Endothelial cell of umbilical vein (primary cell): Measurements from ENCODE around the gene PPM1L. TPM values are rescaled to one million over a fixed set of nuclear protein-coding genes. Genes with fewer than 3 reads are reported as not detected.

Source experiments
- Bru-seq: library from RNA; stranded (reverse); fragments of 400-500 nt; gene quantifications from one replicate; lab custom pipeline; 2021; lab: Mats Ljungman, UMichigan
- BruChase-seq, 2 experiments: library from RNA; stranded (reverse); fragments of 400-500 nt; gene quantifications; one replicate each; lab custom pipeline; 2021; lab: Mats Ljungman, UMichigan
- BruUV-seq: library from RNA; stranded (reverse); fragments of 400-500 nt; replicated peaks from 2 replicates; lab custom pipeline; 2021; lab: Mats Ljungman, UMichigan
- CTCF ChIA-PET: fragments of 300-600, 350-600 bp; sonication (Branson Sonifier 250); formaldehyde crosslinking; loops from one replicate; lab custom pipeline; 2021; ENCODE audit warnings: antibody characterized with exemption, inconsistent platforms; lab: Charles Lee
- POLR2A ChIA-PET: fragments of 300-600, 350-600 bp; sonication (Branson Sonifier 250); formaldehyde crosslinking; loops from one replicate; lab custom pipeline; 2021; ENCODE audit warnings: antibody characterized with exemption, inconsistent platforms; lab: Charles Lee
- DNase-seq: peaks from one replicate; pipeline ENCODE4 v3.0.0-alpha.2; 2011; ENCODE audit warnings: low read depth, low spot score
- FAIRE-seq: peaks from 2 replicates; lab custom pipeline; 2011; peaks lifted over from hg19 to GRCh38; lab: Jason Lieb, UNC
- H2AFZ ChIP-seq: 2 replicates; pipeline ENCODE4 v1.6.0; 2012; ENCODE audit warnings: low read depth, low read length, control low read depth, inconsistent platforms
- H3K27ac ChIP-seq: 2 replicates; pipeline ENCODE4 v1.5.1; 2011; ENCODE audit warnings: low read depth, mild to moderate bottlenecking, control low read depth, low read length, moderate library complexity; ENCODE audit not compliant: insufficient read depth
- H3K27me3 ChIP-seq, 2 experiments: 2 replicates each; pipeline versions ENCODE4 v1.6.0 to v1.6.1; 2011; ENCODE audit warnings: low read length in 2 of 2, mixed read lengths in 1 of 2; ENCODE audit not compliant: control insufficient read depth in 2 of 2, insufficient read depth in 2 of 2
- H3K36me3 ChIP-seq, 2 experiments: 2 replicates in 1 of 2; 3 replicates in 1 of 2; pipeline ENCODE4 v1.5.1; 2011; ENCODE audit warnings: low read length in 2 of 2, mild to moderate bottlenecking in 1 of 2, moderate library complexity in 1 of 2; ENCODE audit not compliant: control insufficient read depth in 2 of 2, insufficient read depth in 2 of 2; ENCODE audit errors: extremely low read depth in 1 of 2
- H3K4me1 ChIP-seq: 3 replicates; pipeline ENCODE4 v1.5.1; 2011; ENCODE audit warnings: mild to moderate bottlenecking, low read length; ENCODE audit not compliant: control insufficient read depth, insufficient read depth; ENCODE audit errors: extremely low read depth
- H3K4me2 ChIP-seq: 2 replicates; pipeline ENCODE4 v1.6.1; 2011; ENCODE audit warnings: low read length, control low read depth, mixed read lengths; ENCODE audit not compliant: insufficient read depth
- H3K4me3 ChIP-seq, 3 experiments: fragments of 200-600 bp in 1 of 3; sonication (generic), shearing (Covaris generic) in 1 of 3; replicated peaks in 1 of 3; 2 replicates each; pipeline ENCODE4 v1.5.1; 2011 to 2016; ENCODE audit warnings: control low read depth in 3 of 3, low read length in 3 of 3, mild to moderate bottlenecking in 2 of 3, inconsistent platforms in 1 of 3, low read depth in 1 of 3, moderate library complexity in 1 of 3; ENCODE audit not compliant: insufficient read depth in 1 of 3
- H3K79me2 ChIP-seq: 2 replicates; pipeline ENCODE4 v1.6.0; 2012; ENCODE audit warnings: low read length, inconsistent platforms; ENCODE audit not compliant: control insufficient read depth, insufficient read depth
- H3K9ac ChIP-seq: replicated peaks from 2 replicates; pipeline ENCODE3; 2011; ENCODE audit warnings: low read length, control low read depth; ENCODE audit not compliant: insufficient read depth; ENCODE audit errors: extremely low read depth
- H3K9me1 ChIP-seq: replicated peaks from 3 replicates; pipeline ENCODE4 v1.6.0; 2011; ENCODE audit warnings: mild to moderate bottlenecking, low read length; ENCODE audit not compliant: control insufficient read depth, insufficient read depth; ENCODE audit errors: extremely low read depth
- H3K9me3 ChIP-seq: replicated peaks from 2 replicates; pipeline ENCODE4 v1.5.1; 2012; ENCODE audit warnings: low read length, inconsistent platforms; ENCODE audit not compliant: control insufficient read depth, insufficient read depth
- H4K20me1 ChIP-seq: replicated peaks from 2 replicates; pipeline ENCODE3; 2011; ENCODE audit warnings: mild to moderate bottlenecking, low read length; ENCODE audit not compliant: control insufficient read depth, insufficient read depth; ENCODE audit errors: extremely low read depth
- CTCF ChIP-seq, 2 donors: IDR thresholded peaks; 1 replicate in 1 of 2; 2 replicates in 1 of 2; pipeline ENCODE4 v1.5.1; 2011; ENCODE audit warnings: low read length in 2 of 2, mild to moderate bottlenecking in 2 of 2, moderate library complexity in 2 of 2, control low read depth in 1 of 2, inconsistent platforms in 1 of 2, low read depth in 1 of 2; ENCODE audit not compliant: insufficient read depth in 1 of 2; ENCODE audit errors: extremely low read depth in 1 of 2
- EZH2 ChIP-seq: IDR thresholded peaks from 2 replicates; pipeline ENCODE4 v1.6.1; 2012; ENCODE audit warnings: borderline replicate concordance, low read depth, mild to moderate bottlenecking, moderate library complexity, low read length, inconsistent platforms; ENCODE audit not compliant: severe bottlenecking
- FOS ChIP-seq: IDR thresholded peaks from 2 replicates; pipeline ENCODE4 v1.6.1; 2011; ENCODE audit warnings: mild to moderate bottlenecking, low read length, moderate library complexity, borderline replicate concordance; ENCODE audit not compliant: insufficient read depth
- GATA2 ChIP-seq: IDR thresholded peaks from 2 replicates; pipeline ENCODE4 v1.7.0; 2011; ENCODE audit warnings: low read depth, mild to moderate bottlenecking, moderate library complexity, mixed read lengths, low read length; ENCODE audit not compliant: insufficient read length, insufficient read depth
- JUN ChIP-seq: IDR thresholded peaks from 2 replicates; pipeline ENCODE4 v1.6.1; 2011; ENCODE audit warnings: borderline replicate concordance, low read depth; ENCODE audit not compliant: insufficient read length, insufficient read depth
- MAX ChIP-seq: IDR thresholded peaks from 2 replicates; pipeline ENCODE4 v1.6.1; 2011; ENCODE audit not compliant: insufficient read depth, insufficient read length
- MYC ChIP-seq: IDR thresholded peaks from one replicate; pipeline ENCODE4 v1.6.1; 2011; ENCODE audit warnings: mild to moderate bottlenecking, low read depth, low read length
- POLR2A ChIP-seq: IDR thresholded peaks from 2 replicates; pipeline ENCODE4 v1.6.1; 2012; ENCODE audit warnings: low read depth, mild to moderate bottlenecking, control low read depth, low read length
- POLR2AphosphoS5 ChIP-seq: IDR thresholded peaks from 2 replicates; pipeline ENCODE4 v1.6.1; 2012; ENCODE audit warnings: low read depth, mild to moderate bottlenecking, control low read depth, low read length, moderate library complexity; ENCODE audit not compliant: insufficient read depth
- dilution Hi-C: fragments of 300-500 bp; cut with MboI; formaldehyde crosslinking; loops from one replicate; pipeline ENCODE4 v1.15.0; 2019; ENCODE audit warnings: low sequenced_read_pairs; ENCODE audit not compliant: extremely low pct_ligation_motif_present
- intact Hi-C: fragments of 100-400 bp; cut with micrococcal nuclease; formaldehyde crosslinking; loops from one replicate; pipeline ENCODE4 v1.10.0; 2022
- long read RNA-seq: library from polyadenylated mRNA; stranded (forward); transcript quantifications from one replicate; pipeline ENCODE4 v2.0.0, GENCODE V29; 2021
- polyA minus RNA-seq, 3 experiments: library from RNA; depleted of rRNA, polyadenylated mRNA; stranded (reverse); fragments of >200 nt; gene quantifications; 1 replicate in 1 of 3; 2 replicates in 2 of 3; pipeline ENCODE4 v1.2.3, GENCODE V29; 2011
- polyA plus RNA-seq, 4 experiments: library from polyadenylated mRNA; depleted of rRNA in 3 of 4; stranded (reverse) in 3 of 4; unstranded in 1 of 4; fragments of >200 nt; gene quantifications; 2 replicates each; pipeline versions ENCODE4 v1.2.1 to v1.2.3, GENCODE V29; 2011 to 2012; ENCODE audit warnings: missing spikeins in 1 of 4
- total RNA-seq: library from RNA; stranded (reverse); gene quantifications from 2 replicates; pipeline ENCODE4 v1.2.3, GENCODE V29; 2021

PPM1L gene
- total RNA-seq (2.3 and 2.9 TPM in 2 replicates), polyA plus RNA-seq (0.35 and 0.63 TPM in 2 replicates), polyA minus RNA-seq (2.6 and 3.8 TPM in 2 replicates), Bru-seq, nascent RNA (percentile 40 among the genes with signal in this experiment), BruChase-seq, experiment 1, labeled RNA remaining after a 6-hour chase (percentile 42 among the genes with signal in this experiment), BruChase-seq, experiment 2, labeled RNA remaining after a 2-hour chase (percentile 40 among the genes with signal in this experiment)
- polyA plus RNA-seq (2011; cell fraction: cytosol; rRNA removed): 0.37 and 0.47 TPM in 2 replicates
- 1.1 and 1.4 TPM in 2 replicates for polyA plus RNA-seq (2011; cell fraction: nucleus; rRNA removed)
- polyA plus RNA-seq (2012): 0.37 and 0.64 TPM in 2 replicates
- polyA minus RNA-seq (2011; cell fraction: cytosol; rRNA and poly(A)+ RNA removed): 16.2 TPM
- 3.4 and 3.9 TPM in 2 replicates for polyA minus RNA-seq (2011; cell fraction: nucleus; rRNA and poly(A)+ RNA removed)
- long read RNA-seq, partial matches to known transcripts: 0 of 1 reads
- long read RNA-seq, other reads (novel, unspliced or antisense): 1 of 1 reads

GRCh38 chr3:160755776-160756304, at the start of gene PPM1L:
Gene PPM1L (plus strand): TSS chr3:160756231.
- Histone ChIP-seq H3K79me2 (no peaks in the 10 kb centered on the region), H4K20me1 (no peaks in the 10 kb centered on the region), H2AFZ (peak within 1 kb of the TSS; percentile 88), H3K9me3 (no peaks in the 10 kb centered on the region), H3K27ac (peak within 1 kb of the TSS; percentile 84), H3K4me2 (peak within 1 kb of the TSS; percentile 82), H3K4me3 (peak within 1 kb of the TSS; percentile 49 to 80 (median 71)), H3K36me3 (no peaks in the 10 kb centered on the region), H3K9me1 (no peaks in the 10 kb centered on the region), H3K27me3 (peaks cover 5 to 13% of the 10 kb centered on the region in 2 experiments), H3K9ac (peak within 1 kb of the TSS; percentile 75), H3K4me1 (peaks cover 8% of the 10 kb centered on the region)
- dilution Hi-C loops: no loop called here
- DNase-seq (peak; percentile 53), FAIRE-seq (peak; percentile 12)
- no peak for TF ChIP-seq JUN
- TF ChIP-seq FOS: no peak
- no peak for TF ChIP-seq POLR2A
- TF ChIP-seq GATA2: no peak
- no peak for TF ChIP-seq MYC
- no peak for TF ChIP-seq CTCF (IDR thresholded peaks at IDR 0.05; ENCODE audit: extremely low read depth in 1 of 2, insufficient read depth in 1 of 2, low read depth in 1 of 2, low read length in 2 of 2)
- no peak for TF ChIP-seq EZH2
- TF ChIP-seq POLR2AphosphoS5: no peak
- TF ChIP-seq MAX: no peak
- POLR2A ChIA-PET: interaction anchor here (1.6 kb wide), 1 partner anchor 190 kb away, joined by 5 read pairs; the partner anchor contains the start of gene KPNA4
- no TSS peak for BruUV-seq
- intact Hi-C loops: loop anchor here (1.0 to 5.0 kb wide), 7 partner anchors 186 to 661 kb away; partner anchors contain the start of gene KPNA4
- CTCF ChIA-PET: interaction anchor here (0.6 kb wide), 1 partner anchor 103 kb away, joined by 3 read pairs; no protein-coding TSS in a partner anchor
